Esophagus muscularis mucosa (tissue), 4 donors: ENCODE data around the gene PIGH. TPM values are rescaled to one million over a fixed set of nuclear protein-coding genes. Genes with fewer than 3 reads are reported as not detected.
"Not testable (repeated sequence)": the region's sequence is repeated elsewhere in the genome, so short reads cannot be mapped to it uniquely, and the experiment has no call there.

Experiments
- DNase-seq: peaks from one replicate; pipeline ENCODE4 v3.0.0-alpha.2; 2017; ENCODE audit errors: extremely low spot score
- H3K27ac ChIP-seq, 4 donors: fragments of 200-600 bp; sonication (generic); replicated peaks in 1 of 4; 1 replicate in 3 of 4; 2 replicates in 1 of 4; pipeline ENCODE4 v1.5.1; 2016 to 2019; ENCODE audit warnings: mild to moderate bottlenecking in 1 of 4
- H3K27me3 ChIP-seq, 4 donors: fragments of 200-600 bp; sonication (generic); one replicate each; pipeline versions ENCODE4 v1.5.1 to v1.6.0; 2016 to 2019
- H3K36me3 ChIP-seq, 4 donors: fragments of 200-600 bp; sonication (generic); one replicate each; pipeline ENCODE4 v1.5.1; 2016 to 2019
- H3K4me1 ChIP-seq, 4 donors: fragments of 200-600 bp; sonication (generic); one replicate each; pipeline ENCODE4 v1.5.1; 2016 to 2019
- H3K4me3 ChIP-seq, 4 donors: fragments of 200-600 bp; sonication (generic); 1 replicate in 2 of 4; 2 replicates in 2 of 4; pipeline ENCODE4 v1.5.1; 2016 to 2019; ENCODE audit warnings: mild to moderate bottlenecking in 4 of 4, moderate library complexity in 1 of 4
- H3K9me3 ChIP-seq, 4 donors: fragments of 200-600 bp; sonication (generic); 1 replicate in 3 of 4; 2 replicates in 1 of 4; pipeline ENCODE4 v1.5.1; 2016 to 2019
- CTCF ChIP-seq, 3 experiments: fragments of 200-600 bp in 2 of 3; fragments of 450-650 bp in 1 of 3; sonication (generic) in 2 of 3; IDR thresholded peaks; one replicate each; pipeline ENCODE4 v1.5.1; 2017 to 2019; ENCODE audit warnings: antibody characterized with exemption in 3 of 3, mild to moderate bottlenecking in 2 of 3, moderate library complexity in 1 of 3
- EP300 ChIP-seq: sonication (generic); formaldehyde crosslinking; IDR thresholded peaks from one replicate; pipeline ENCODE4 v1.6.1; 2017; ENCODE audit warnings: antibody characterized with exemption
- POLR2A ChIP-seq: fragments of 450-650 bp; IDR thresholded peaks from one replicate; pipeline ENCODE4 v1.6.1; 2017; ENCODE audit warnings: antibody characterized with exemption, moderate library complexity, mild to moderate bottlenecking, low read depth
- POLR2AphosphoS5 ChIP-seq, 2 donors: sonication (generic); formaldehyde crosslinking; IDR thresholded peaks; one replicate each; pipeline ENCODE4 v1.6.1; 2017; ENCODE audit warnings: antibody characterized with exemption in 2 of 2
- WGBS: methylation state at CpG from one replicate; pipeline ENCODE4 v1.1.5; 2018; 5-methylcytosine and 5-hydroxymethylcytosine counted together
- intact Hi-C: fragments of 100-400 bp; cut with DNase I; formaldehyde crosslinking; loops from one replicate; pipeline ENCODE4 v1.15.1; 2023
- total RNA-seq, 4 donors: library from RNA; depleted of rRNA; stranded (reverse); fragments of >200 nt; gene quantifications; one replicate each; pipeline versions ENCODE4 v1.1.0 to v1.2.1, GENCODE V29; 2016

The PIGH gene
- total RNA-seq, 4 donors from 2014 or later: 21.6 to 26.4 (median 23.0) TPM

- TF ChIP-seq POLR2AphosphoS5 (IDR thresholded peaks at IDR 0.05) (no peak), EP300 (no peak), CTCF (IDR thresholded peaks at IDR 0.05) (no peak), POLR2A (no peak)
- no peaks in the 10 kb centered on the region for H3K9me3 ChIP-seq
- H3K36me3 ChIP-seq: no peaks in the 10 kb centered on the region
- 92% methylated on average over 5 of the region's 5 CpGs for WGBS
- H3K4me3 ChIP-seq: no peak overlapping the region
- H3K27me3 ChIP-seq: no peaks in the 10 kb centered on the region
- peaks cover 0 to 2% (median 0%) of the 10 kb centered on the region in 4 donors for H3K4me1 ChIP-seq
- no peak for DNase-seq
- intact Hi-C loops: no loop called here
- no peak overlapping the region for H3K27ac ChIP-seq
Measured at GRCh38 chr14:67633451-67634147, 33.5 kb upstream of the PIGH start.

- no peak for DNase-seq
- Histone ChIP-seq H3K4me1 (no peaks in the 10 kb centered on the region), H3K36me3 (no peaks in the 10 kb centered on the region), H3K27ac (no peak overlapping the region), H3K4me3 (no peak overlapping the region), H3K27me3 (no peaks in the 10 kb centered on the region), H3K9me3 (no peaks in the 10 kb centered on the region)
- WGBS: 83% methylated on average over 5 of the region's 5 CpGs
- intact Hi-C loops: no loop called here
- no peak for TF ChIP-seq POLR2AphosphoS5 (IDR thresholded peaks at IDR 0.05)
- TF ChIP-seq EP300: no peak
- no peak for TF ChIP-seq POLR2A
- TF ChIP-seq CTCF (IDR thresholded peaks at IDR 0.05): no peak
Measured at GRCh38 chr14:67630938-67631337, 30.9 kb upstream of the PIGH start.

- Histone ChIP-seq H3K9me3 (no peaks in the 10 kb centered on the region), H3K27me3 (no peaks in the 10 kb centered on the region), H3K36me3 (no peaks in the 10 kb centered on the region), H3K4me3 (no peak overlapping the region), H3K27ac (no peak overlapping the region), H3K4me1 (no peaks in the 10 kb centered on the region)
- TF ChIP-seq CTCF (IDR thresholded peaks at IDR 0.05): no peak
- TF ChIP-seq POLR2A: no peak
- TF ChIP-seq EP300: no peak
- TF ChIP-seq POLR2AphosphoS5 (IDR thresholded peaks at IDR 0.05): no peak
- 92% methylated on average over 4 of the region's 4 CpGs for WGBS
- DNase-seq: no peak
- intact Hi-C loops: no loop called here
Measured at GRCh38 chr14:67630186-67630585, 30.1 kb upstream of the PIGH start.

- H3K27ac ChIP-seq: no peak overlapping the region
- H3K27me3 ChIP-seq: no peaks in the 10 kb centered on the region
- DNase-seq: no peak
- no peak overlapping the region for H3K4me3 ChIP-seq
- H3K9me3 ChIP-seq: no peaks in the 10 kb centered on the region
- H3K36me3 ChIP-seq: no peaks in the 10 kb centered on the region
- no peak for TF ChIP-seq POLR2A
- no peak for TF ChIP-seq EP300
- TF ChIP-seq POLR2AphosphoS5 (IDR thresholded peaks at IDR 0.05): no peak
- TF ChIP-seq CTCF (IDR thresholded peaks at IDR 0.05): no peak
- H3K4me1 ChIP-seq: peaks cover 6 to 14% (median 13%) of the 10 kb centered on the region in 4 donors
- intact Hi-C loops: no loop called here
Measured at GRCh38 chr14:67627519-67627918, 27.5 kb upstream of the PIGH start.

GRCh38 chr14:67626131-67626530 is 26.1 kb upstream of the PIGH start:
- H3K27me3 ChIP-seq, intact Hi-C loops, DNase-seq, H3K4me3 ChIP-seq, H3K27ac ChIP-seq, H3K36me3 ChIP-seq, H3K9me3 ChIP-seq: not testable (repeated sequence)
- peaks cover 9 to 22% (median 20%) of the 10 kb centered on the region in 4 donors for H3K4me1 ChIP-seq
- 86% methylated on average over 1 of the region's 1 CpG for WGBS
